HepG2 (cell line): ENCODE results near the gene AP1S3. TPM values are rescaled to one million over a fixed set of nuclear protein-coding genes. Genes with fewer than 3 reads are reported as not detected.

Experiments used
- ARHGAP35 ChIP-seq: sonication (generic); formaldehyde crosslinking; IDR thresholded peaks from 2 replicates; pipeline ENCODE4 v1.9.0; 2022; ENCODE audit warnings: mild to moderate bottlenecking, inconsistent platforms, moderate library complexity, missing genetic modification reagents, borderline replicate concordance
- ATF4 ChIP-seq, 2 experiments: fragments of 450-650 bp in 1 of 2; sonication (generic) in 1 of 2; formaldehyde crosslinking; IDR thresholded peaks; 2 replicates each; pipeline versions ENCODE4 v1.5.0 to v1.8.0; 2020 to 2022; ENCODE audit warnings: mild to moderate bottlenecking in 1 of 2, missing genetic modification reagents in 1 of 2
- ATF5 ChIP-seq: sonication (generic); formaldehyde crosslinking; IDR thresholded peaks from 2 replicates; pipeline ENCODE4 v1.4.0; 2020; ENCODE audit warnings: mild to moderate bottlenecking, low read depth, missing genetic modification reagents
- DNMT1 ChIP-seq: sonication (generic); formaldehyde crosslinking; IDR thresholded peaks from 2 replicates; pipeline ENCODE4 v1.5.1; 2020; ENCODE audit warnings: mild to moderate bottlenecking, missing genetic modification reagents
- HNRNPH1 ChIP-seq: fragments of 200-400 bp; formaldehyde crosslinking; optimal IDR thresholded peaks from 2 replicates; pipeline ENCODE3; 2017; ENCODE audit warnings: mild to moderate bottlenecking, low read depth, low read length
- IRF2 ChIP-seq: IDR thresholded peaks from 2 replicates; pipeline ENCODE4 v1.6.1; 2018; ENCODE audit warnings: missing genetic modification reagents, missing compliant biosample characterization
- KLF15 ChIP-seq: sonication (generic); formaldehyde crosslinking; IDR thresholded peaks from 2 replicates; pipeline ENCODE4 v1.8.1; 2023; ENCODE audit warnings: borderline replicate concordance, mild to moderate bottlenecking, inconsistent platforms, missing genetic modification reagents, mixed read lengths
- MAFF ChIP-seq: IDR thresholded peaks from 2 replicates; pipeline ENCODE4 v1.6.1; 2011; ENCODE audit warnings: low read depth, low read length, improper control_type of control experiment
- RCOR2 ChIP-seq: IDR thresholded peaks from 2 replicates; pipeline ENCODE4 v1.6.1; 2016; ENCODE audit warnings: missing biosample characterization, missing genetic modification reagents
- RNF219 ChIP-seq: sonication (generic); formaldehyde crosslinking; IDR thresholded peaks from 2 replicates; pipeline ENCODE4 v1.5.0; 2020; ENCODE audit warnings: mild to moderate bottlenecking, missing genetic modification reagents
- SMAD9 ChIP-seq: sonication (generic); formaldehyde crosslinking; IDR thresholded peaks from 2 replicates; pipeline ENCODE4 v1.5.1; 2020; ENCODE audit warnings: mild to moderate bottlenecking, missing genetic modification reagents
- SNRNP70 ChIP-seq: fragments of 200-400 bp; formaldehyde crosslinking; IDR thresholded peaks from 2 replicates; pipeline ENCODE4 v1.6.1; 2017; ENCODE audit warnings: mild to moderate bottlenecking, low read depth, low read length, moderate library complexity
- SOX5 ChIP-seq: IDR thresholded peaks from 2 replicates; pipeline ENCODE4 v1.6.1; 2016; ENCODE audit warnings: borderline replicate concordance
- SP4 ChIP-seq: sonication (generic); formaldehyde crosslinking; IDR thresholded peaks from 2 replicates; pipeline ENCODE4 v1.8.1; 2023; ENCODE audit warnings: mild to moderate bottlenecking, missing genetic modification reagents
- SSRP1 ChIP-seq: IDR thresholded peaks from 2 replicates; pipeline ENCODE4 v1.6.1; 2016; ENCODE audit warnings: control low read depth
- ZBTB20 ChIP-seq: sonication (generic); formaldehyde crosslinking; IDR thresholded peaks from 2 replicates; pipeline ENCODE4 v1.8.1; 2023; ENCODE audit warnings: missing genetic modification reagents, low read depth, mild to moderate bottlenecking, borderline replicate concordance
- ZBTB8A ChIP-seq: sonication (generic); formaldehyde crosslinking; IDR thresholded peaks from 2 replicates; pipeline ENCODE4 v1.4.0; 2020; ENCODE audit warnings: mild to moderate bottlenecking, low read depth, missing genetic modification reagents, borderline replicate concordance
- ZFP90 ChIP-seq: sonication (generic); formaldehyde crosslinking; IDR thresholded peaks from 2 replicates; pipeline ENCODE4 v1.8.0; 2022; ENCODE audit warnings: missing genetic modification reagents, mild to moderate bottlenecking, inconsistent platforms, borderline replicate concordance
- ZFX ChIP-seq: sonication (generic); formaldehyde crosslinking; IDR thresholded peaks from 2 replicates; pipeline ENCODE4 v1.4.0; 2020; ENCODE audit warnings: mild to moderate bottlenecking, low read depth, missing genetic modification reagents, moderate library complexity
- ZNF260 ChIP-seq: sonication (generic); formaldehyde crosslinking; IDR thresholded peaks from 2 replicates; pipeline ENCODE4 v1.4.0; 2020; ENCODE audit warnings: missing genetic modification reagents, low read depth, mild to moderate bottlenecking, borderline replicate concordance
- ZNF788 ChIP-seq: sonication (generic); formaldehyde crosslinking; IDR thresholded peaks from 2 replicates; pipeline ENCODE4 v1.5.0; 2020; ENCODE audit warnings: mild to moderate bottlenecking, missing genetic modification reagents, borderline replicate concordance
- polyA plus RNA-seq, 8 experiments: library from polyadenylated mRNA; depleted of rRNA in 3 of 8; stranded (reverse) in 7 of 8; unstranded in 1 of 8; fragments of >200 nt; fragmentation: Illumina TruSeq in 4 of 8; extraction: Trizol in 4 of 8; gene quantifications; 2 replicates each; pipeline versions ENCODE4 v1.2.1 to v1.2.3, GENCODE V29; 2011 to 2016; ENCODE audit warnings: low read depth in 4 of 8, missing spikeins in 1 of 8, mixed read lengths in 1 of 8; ENCODE audit not compliant: insufficient read depth in 1 of 8
- total RNA-seq, 5 experiments: library from RNA; depleted of rRNA; stranded (reverse); fragments of >200 nt; fragmentation: Illumina TruSeq; extraction: Trizol; gene quantifications; 2 replicates each; pipeline ENCODE4 v1.2.3, GENCODE V29; 2016; ENCODE audit warnings: low read depth in 1 of 5

The AP1S3 gene
- total and polyA plus RNA-seq, 2 of the 13 experiments (the other 11 are each of a cell fraction or from before 2014, with no cell fraction given) = 3.0 to 16.3 TPM

GRCh38 chr2:223860809-223861738 is 23.7 kb upstream of the AP1S3 start (continued):
- TF ChIP-seq RNF219 = no peak
- TF ChIP-seq IRF2 (CRISPR knock-in tag) = no peak; the same call in 1 of the 2 replicates
- TF ChIP-seq KLF15 (CRISPR knock-in tag) = no peak
- TF ChIP-seq ZNF260 (CRISPR knock-in tag) = no peak
- no peak for TF ChIP-seq SP4
- no peak for TF ChIP-seq ZFP90 (CRISPR knock-in tag)
- TF ChIP-seq ZNF788 (CRISPR knock-in tag) = no peak
- TF ChIP-seq RCOR2 = 0 out of 2 replicates have a peak, but pooled peaks have one; percentile 55
- TF ChIP-seq HNRNPH1 = no peak
- no peak for TF ChIP-seq SSRP1 (CRISPR knock-in tag)
- no peak for TF ChIP-seq SNRNP70
- TF ChIP-seq ZFX (CRISPR knock-in tag) = peak; percentile 15; the same call in 1 of the 2 replicates
- peak in 1 of 2 experiments; percentile 51; a peak in 1 of 4 replicates for TF ChIP-seq ATF4 (CRISPR knock-in tag; IDR thresholded peaks at IDR 0.05)
- no peak for TF ChIP-seq DNMT1 (CRISPR knock-in tag)
- TF ChIP-seq SMAD9 = no peak
- TF ChIP-seq ZBTB20 (CRISPR knock-in tag) = peak; percentile 87
- peak; percentile 53; the same call in 1 of the 2 replicates for TF ChIP-seq SOX5
- TF ChIP-seq MAFF = peak; percentile 91
- TF ChIP-seq ATF5 (CRISPR knock-in tag) = no peak
- TF ChIP-seq ZBTB8A (CRISPR knock-in tag) = no peak
- no peak for TF ChIP-seq ARHGAP35 (CRISPR knock-in tag)
